EH (cell line): ENCODE data around the gene C19orf85.

Experiments
- DNase-seq: peaks from one replicate; pipeline ENCODE4 v3.0.0-alpha.2; 2015; ENCODE audit warnings: low read depth

Gene C19orf85

GRCh38 chr19:55489711-55490477, 25.3 kb upstream of the C19orf85 start:
- DNase-seq, result peak; percentile 26

- peak; percentile 60 for DNase-seq
Observed at GRCh38 chr19:55488986-55489710, 24.6 kb upstream of the C19orf85 start.

- DNase-seq, result peak; percentile 82
Observed at GRCh38 chr19:55487924-55488687, 23.6 kb upstream of the C19orf85 start, which contains the start of gene SSC5D. Gene SSC5D, plus strand, starts transcription at chr19:55488436. Its CDS starts 154 bp downstream, at chr19:55488590.

GRCh38 chr19:55486971-55487923, 22.7 kb upstream of the C19orf85 start:
- peak; percentile 98 for DNase-seq

GRCh38 chr19:55486043-55486970, 21.8 kb upstream of the C19orf85 start:
- DNase-seq, result no peak

- no peak for DNase-seq
Observed at GRCh38 chr19:55485439-55486011, 21.0 kb upstream of the C19orf85 start.

GRCh38 chr19:55484593-55485438, 20.3 kb upstream of the C19orf85 start, which contains the start of gene NAT14:
Gene NAT14, plus strand, starts transcription at chr19:55485188. Its CDS starts 521 bp downstream, at chr19:55485709.
- DNase-seq, result peak; percentile 69

- no peak for DNase-seq
Observed at GRCh38 chr19:55483706-55484592, 19.4 kb upstream of the C19orf85 start.

- no peak for DNase-seq
Observed at GRCh38 chr19:55482967-55483705, 18.6 kb upstream of the C19orf85 start.

GRCh38 chr19:55482156-55482961, 17.8 kb upstream of the C19orf85 start:
- DNase-seq, result no peak

GRCh38 chr19:55481794-55482155, 17.2 kb upstream of the C19orf85 start:
- DNase-seq, result no peak

GRCh38 chr19:55481148-55481793, 16.7 kb upstream of the C19orf85 start:
- no peak for DNase-seq

- DNase-seq, result no peak
Observed at GRCh38 chr19:55479451-55480230, 15.1 kb upstream of the C19orf85 start.

GRCh38 chr19:55479045-55479444, 14.5 kb upstream of the C19orf85 start:
- no peak for DNase-seq

GRCh38 chr19:55478364-55478763, 13.8 kb upstream of the C19orf85 start:
- DNase-seq, result no peak
